Nephron progenitor cell (in vitro differentiated cells): ENCODE measurements around the gene KCNG1.
A peak's percentile ranks its signal among the peaks of the same experiment; 100 is the strongest.

Source experiments
- DNase-seq: peaks from one replicate; pipeline ENCODE4 v3.0.0; 2021
- H3K27ac Mint-ChIP-seq: 2 replicates; pipeline ENCODE4 v1.8.0; 2021; ENCODE audit warnings: mild to moderate bottlenecking, moderate library complexity, mixed read lengths
- H3K27me3 Mint-ChIP-seq: 2 replicates; pipeline ENCODE4 v1.8.0; 2021; ENCODE audit warnings: mild to moderate bottlenecking, low read depth, mixed read lengths; ENCODE audit not compliant: poor library complexity
- H3K36me3 Mint-ChIP-seq: 2 replicates; pipeline ENCODE4 v1.8.0; 2021; ENCODE audit warnings: low read depth, mixed read lengths
- H3K4me1 Mint-ChIP-seq: 2 replicates; pipeline ENCODE4 v1.8.0; 2021; ENCODE audit warnings: mixed read lengths
- H3K4me3 Mint-ChIP-seq: 2 replicates; pipeline ENCODE4 v1.8.0; 2021; ENCODE audit warnings: mild to moderate bottlenecking, moderate library complexity, mixed read lengths
- H3K9me3 Mint-ChIP-seq: 2 replicates; pipeline ENCODE4 v1.8.0; 2021; ENCODE audit warnings: mild to moderate bottlenecking, moderate library complexity, mixed read lengths
- CTCF ChIP-seq: fragments of 200-600 bp; sonication (generic); IDR thresholded peaks from 2 replicates; pipeline ENCODE4 v1.5.0; 2021; ENCODE audit warnings: antibody characterized with exemption

KCNG1 gene

GRCh38 chr20:50993876-50994275, 29.0 kb downstream of the KCNG1 start:
- no peak for TF ChIP-seq CTCF
- DNase-seq, result no peak
- Mint-ChIP-seq H3K27ac (no peak overlapping the region), H3K36me3 (no peaks in the 10 kb centered on the region), H3K4me1 (peaks cover 38% of the 10 kb centered on the region), H3K4me3 (no peak overlapping the region), H3K9me3 (no peaks in the 10 kb centered on the region), H3K27me3 (peaks cover 10% of the 10 kb centered on the region)

GRCh38 chr20:50992733-50993457, 30.0 kb downstream of the KCNG1 start:
- no peaks in the 10 kb centered on the region for H3K36me3 Mint-ChIP-seq
- no peak overlapping the region for H3K4me3 Mint-ChIP-seq
- peak; percentile 56 for DNase-seq
- H3K4me1 Mint-ChIP-seq, result peaks cover 35% of the 10 kb centered on the region
- TF ChIP-seq CTCF, result peak; percentile 85
- no peak overlapping the region for H3K27ac Mint-ChIP-seq
- H3K9me3 Mint-ChIP-seq, result no peaks in the 10 kb centered on the region
- peaks cover 10% of the 10 kb centered on the region for H3K27me3 Mint-ChIP-seq

GRCh38 chr20:50992336-50992732, 30.6 kb downstream of the KCNG1 start:
- Mint-ChIP-seq H3K4me1 (peaks cover 30% of the 10 kb centered on the region), H3K27me3 (peaks cover 9% of the 10 kb centered on the region), H3K9me3 (no peaks in the 10 kb centered on the region), H3K36me3 (no peaks in the 10 kb centered on the region), H3K27ac (no peak overlapping the region), H3K4me3 (no peak overlapping the region)
- DNase-seq, result no peak
- TF ChIP-seq CTCF, result no peak

DNA sequence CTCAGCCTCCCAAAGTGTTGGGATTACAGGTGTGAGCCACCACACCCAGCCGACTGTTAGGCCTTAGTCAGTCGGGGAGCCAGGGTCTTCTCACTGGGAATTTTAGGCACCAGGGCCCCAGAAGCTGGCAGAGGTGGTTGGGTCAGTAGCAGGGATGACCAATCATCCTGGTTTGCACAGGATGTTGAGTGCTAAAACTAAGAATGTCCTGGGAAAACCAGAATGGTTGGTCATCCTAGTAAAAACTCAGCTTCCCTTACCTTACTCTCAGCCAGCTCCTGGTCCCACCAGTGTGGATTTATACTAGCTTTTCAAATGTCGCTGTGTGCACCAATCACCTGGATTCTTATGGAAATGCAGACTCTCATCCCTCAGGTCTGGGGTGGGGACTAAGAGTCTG, 31.8 kb downstream of the KCNG1 start:
- H3K9me3 Mint-ChIP-seq, result no peaks in the 10 kb centered on the region
- peaks cover 12% of the 10 kb centered on the region for H3K27me3 Mint-ChIP-seq
- H3K4me1 Mint-ChIP-seq, result peaks cover 17% of the 10 kb centered on the region
- no peak for TF ChIP-seq CTCF
- no peak overlapping the region for H3K27ac Mint-ChIP-seq
- H3K4me3 Mint-ChIP-seq, result no peak overlapping the region
- no peaks in the 10 kb centered on the region for H3K36me3 Mint-ChIP-seq
- DNase-seq, result no peak

DNA sequence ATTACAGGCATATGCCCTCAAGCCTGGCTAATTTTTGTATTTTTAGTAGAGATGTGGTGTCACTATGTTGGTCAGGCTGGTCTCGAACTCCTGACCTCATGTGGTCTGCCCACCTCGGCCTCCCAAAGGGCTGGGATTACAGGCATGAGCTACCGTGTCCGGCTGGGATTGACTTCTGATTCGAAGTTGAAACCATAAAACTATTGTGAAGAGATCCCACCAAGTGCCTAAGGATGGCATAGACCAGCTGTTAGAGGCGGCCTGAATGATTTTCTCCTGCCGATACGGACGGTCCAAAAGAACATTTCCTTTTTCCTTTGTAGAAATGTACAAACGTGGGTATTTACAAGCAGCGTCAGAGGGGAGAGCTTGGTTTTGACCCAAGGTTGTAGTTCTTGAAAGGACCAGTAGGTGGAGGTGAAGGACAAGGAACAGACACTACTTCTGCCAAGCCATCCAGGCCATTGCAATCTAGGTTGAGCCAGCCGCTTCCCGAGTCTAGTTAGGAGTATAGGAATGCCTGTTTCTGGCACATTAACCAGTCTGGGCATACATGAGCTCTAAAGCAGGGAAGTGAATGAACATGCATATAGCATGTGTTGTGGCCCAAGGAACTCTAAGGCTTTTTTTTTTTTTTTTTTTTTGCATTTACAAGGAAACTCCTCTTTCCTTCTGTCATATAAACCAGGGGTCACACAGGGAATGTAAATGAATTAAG, 35.3 kb downstream of the KCNG1 start:
- Mint-ChIP-seq H3K27me3 (peaks cover 27% of the 10 kb centered on the region), H3K4me3 (no peak overlapping the region), H3K27ac (no peak overlapping the region), H3K36me3 (no peaks in the 10 kb centered on the region), H3K4me1 (peaks cover 6% of the 10 kb centered on the region), H3K9me3 (no peaks in the 10 kb centered on the region)
- peak; percentile 78 for DNase-seq
- TF ChIP-seq CTCF, result peak; percentile 92
